Ishikawa (cell line): ENCODE data around the gene GJA10.

ENCODE experiments used
- EGR1 ChIP-seq: IDR thresholded peaks from 2 replicates; pipeline ENCODE4 v1.6.1; 2012
- TF ChIP-seq, protein P1 (sequence below): IDR thresholded peaks from 2 replicates; pipeline ENCODE4 v1.6.1; 2012; ENCODE audit warnings: low read depth, mild to moderate bottlenecking

DNA sequence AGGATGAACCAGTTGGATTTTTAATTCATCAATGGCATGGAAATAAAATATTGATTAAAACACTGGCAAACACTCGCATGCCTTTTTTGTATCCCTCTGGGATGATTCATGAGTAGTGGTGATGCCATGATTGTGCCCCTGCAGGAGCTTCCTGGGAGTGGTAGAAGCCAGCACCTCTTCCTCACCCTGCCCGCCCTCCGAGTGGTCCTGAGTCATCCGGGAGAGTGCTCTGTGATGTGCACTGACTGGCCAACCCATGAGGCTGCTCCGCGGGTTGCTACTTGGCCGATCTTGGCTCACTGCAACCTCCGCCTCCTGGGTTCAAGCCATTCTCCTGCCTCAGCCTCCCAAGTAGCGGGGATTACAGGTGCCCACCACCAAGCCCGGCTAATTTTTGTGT is 27.4 kb downstream of the GJA10 start:
- TF ChIP-seq EGR1, result no peak
- TF ChIP-seq, protein P1, sequence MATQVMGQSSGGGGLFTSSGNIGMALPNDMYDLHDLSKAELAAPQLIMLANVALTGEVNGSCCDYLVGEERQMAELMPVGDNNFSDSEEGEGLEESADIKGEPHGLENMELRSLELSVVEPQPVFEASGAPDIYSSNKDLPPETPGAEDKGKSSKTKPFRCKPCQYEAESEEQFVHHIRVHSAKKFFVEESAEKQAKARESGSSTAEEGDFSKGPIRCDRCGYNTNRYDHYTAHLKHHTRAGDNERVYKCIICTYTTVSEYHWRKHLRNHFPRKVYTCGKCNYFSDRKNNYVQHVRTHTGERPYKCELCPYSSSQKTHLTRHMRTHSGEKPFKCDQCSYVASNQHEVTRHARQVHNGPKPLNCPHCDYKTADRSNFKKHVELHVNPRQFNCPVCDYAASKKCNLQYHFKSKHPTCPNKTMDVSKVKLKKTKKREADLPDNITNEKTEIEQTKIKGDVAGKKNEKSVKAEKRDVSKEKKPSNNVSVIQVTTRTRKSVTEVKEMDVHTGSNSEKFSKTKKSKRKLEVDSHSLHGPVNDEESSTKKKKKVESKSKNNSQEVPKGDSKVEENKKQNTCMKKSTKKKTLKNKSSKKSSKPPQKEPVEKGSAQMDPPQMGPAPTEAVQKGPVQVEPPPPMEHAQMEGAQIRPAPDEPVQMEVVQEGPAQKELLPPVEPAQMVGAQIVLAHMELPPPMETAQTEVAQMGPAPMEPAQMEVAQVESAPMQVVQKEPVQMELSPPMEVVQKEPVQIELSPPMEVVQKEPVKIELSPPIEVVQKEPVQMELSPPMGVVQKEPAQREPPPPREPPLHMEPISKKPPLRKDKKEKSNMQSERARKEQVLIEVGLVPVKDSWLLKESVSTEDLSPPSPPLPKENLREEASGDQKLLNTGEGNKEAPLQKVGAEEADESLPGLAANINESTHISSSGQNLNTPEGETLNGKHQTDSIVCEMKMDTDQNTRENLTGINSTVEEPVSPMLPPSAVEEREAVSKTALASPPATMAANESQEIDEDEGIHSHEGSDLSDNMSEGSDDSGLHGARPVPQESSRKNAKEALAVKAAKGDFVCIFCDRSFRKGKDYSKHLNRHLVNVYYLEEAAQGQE, result no peak
